ENCODE data around the gene SLC17A2. TPM values are rescaled to one million over a fixed set of nuclear protein-coding genes. Genes with fewer than 3 reads are reported as not detected.

SLC17A2 gene
- total RNA-seq, 1 donor: not detected

GRCh38 chr6:25916330-25916729 is 14.2 kb downstream of the SLC17A2 start:
- Histone ChIP-seq H3K4me3 (ENCODE audit: low read length) (no peak overlapping the region), H3K9me3 (ENCODE audit: low read depth, low read length) (no peaks in the 10 kb centered on the region), H3K27me3 (ENCODE audit: insufficient read depth, low read length) (no peaks in the 10 kb centered on the region), H3K4me1 (ENCODE audit: insufficient read depth, low read length) (no peaks in the 10 kb centered on the region)

DNA sequence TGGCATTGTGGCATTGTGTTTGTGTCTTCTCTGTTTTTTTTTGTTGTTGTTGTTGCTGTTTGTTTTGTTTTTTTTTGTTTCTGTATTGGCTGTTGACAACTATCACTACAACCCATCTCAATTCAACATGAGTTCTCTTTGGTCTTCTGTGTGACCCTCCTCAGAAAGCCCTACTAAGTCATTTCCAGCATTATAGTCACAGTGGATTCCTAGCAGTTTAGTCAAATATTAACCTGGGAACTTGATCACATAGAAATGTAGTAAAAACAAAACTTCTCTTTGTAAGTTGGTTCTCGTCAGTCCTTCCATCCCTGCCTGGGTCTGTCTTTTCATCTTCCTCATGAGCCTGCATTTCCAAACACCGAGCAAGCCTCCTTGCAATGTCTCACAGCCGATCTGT is 16.8 kb downstream of the SLC17A2 start:
- no peak overlapping the region for H3K4me3 ChIP-seq (ENCODE audit: low read length)
- no peaks in the 10 kb centered on the region for H3K4me1 ChIP-seq (ENCODE audit: insufficient read depth, low read length)
- no peaks in the 10 kb centered on the region for H3K27me3 ChIP-seq (ENCODE audit: insufficient read depth, low read length)
- no peaks in the 10 kb centered on the region for H3K9me3 ChIP-seq (ENCODE audit: low read depth, low read length)

DNA sequence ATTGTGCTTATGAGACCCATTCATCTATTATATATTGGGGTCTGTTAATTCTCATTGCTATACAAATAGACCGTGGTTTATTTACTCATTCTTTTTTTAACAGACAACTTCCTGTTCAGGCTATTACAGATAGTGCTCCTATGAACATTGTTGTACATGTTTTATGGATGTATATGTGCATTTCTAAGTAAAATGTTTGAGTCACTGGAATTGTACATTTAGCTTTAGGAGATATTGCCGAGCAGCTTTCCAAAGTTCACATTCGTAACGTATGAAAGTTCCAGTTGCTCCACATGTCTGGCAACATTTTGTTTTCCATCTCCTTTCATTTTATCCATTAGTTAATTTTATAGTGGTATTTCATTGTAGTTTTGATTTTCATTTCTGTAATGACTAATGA is 19.1 kb downstream of the SLC17A2 start:
- Histone ChIP-seq H3K9me3 (ENCODE audit: low read depth, low read length) (no peaks in the 10 kb centered on the region), H3K4me1 (ENCODE audit: insufficient read depth, low read length) (no peaks in the 10 kb centered on the region), H3K4me3 (ENCODE audit: low read length) (no peak overlapping the region), H3K27me3 (ENCODE audit: insufficient read depth, low read length) (no peaks in the 10 kb centered on the region)

DNA sequence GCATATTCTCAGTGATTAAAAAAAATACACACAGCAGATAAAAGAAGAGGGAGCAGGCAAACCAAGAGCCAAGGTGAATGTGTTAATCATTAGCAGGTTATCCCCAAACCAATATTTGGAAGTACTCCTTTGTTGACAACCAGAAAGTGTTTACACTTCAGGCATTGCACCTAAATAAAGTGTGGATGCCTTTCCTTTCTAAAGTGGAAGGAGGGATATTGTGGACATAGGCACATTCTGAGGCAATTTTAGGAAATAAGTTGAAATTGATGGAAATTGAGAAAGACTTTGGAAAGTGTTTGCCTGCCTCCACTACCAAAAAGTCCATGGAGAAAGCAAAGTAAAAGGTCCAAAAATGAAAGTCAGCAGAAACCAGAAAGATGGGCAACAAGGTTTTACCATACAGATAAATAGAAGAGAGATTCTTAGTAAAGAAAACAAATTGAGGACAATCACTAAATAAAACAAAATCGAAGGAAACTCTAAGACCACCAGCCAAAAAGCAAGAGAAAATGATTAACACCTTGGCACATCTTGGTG is 22.9 kb downstream of the SLC17A2 start:
- peaks cover 2% of the 10 kb centered on the region for H3K27me3 ChIP-seq (ENCODE audit: insufficient read depth, low read length)
- no peak overlapping the region for H3K4me3 ChIP-seq (ENCODE audit: low read length)
- H3K9me3 ChIP-seq (ENCODE audit: low read depth, low read length): no peaks in the 10 kb centered on the region
- no peaks in the 10 kb centered on the region for H3K4me1 ChIP-seq (ENCODE audit: insufficient read depth, low read length)

GRCh38 chr6:25903467-25904099 is 26.9 kb downstream of the SLC17A2 start:
- H3K9me3 ChIP-seq (ENCODE audit: low read depth, low read length): no peaks in the 10 kb centered on the region
- H3K4me1 ChIP-seq (ENCODE audit: insufficient read depth, low read length): no peaks in the 10 kb centered on the region
- H3K4me3 ChIP-seq (ENCODE audit: low read length): no peak overlapping the region
- H3K27me3 ChIP-seq (ENCODE audit: insufficient read depth, low read length): peaks cover 2% of the 10 kb centered on the region

DNA sequence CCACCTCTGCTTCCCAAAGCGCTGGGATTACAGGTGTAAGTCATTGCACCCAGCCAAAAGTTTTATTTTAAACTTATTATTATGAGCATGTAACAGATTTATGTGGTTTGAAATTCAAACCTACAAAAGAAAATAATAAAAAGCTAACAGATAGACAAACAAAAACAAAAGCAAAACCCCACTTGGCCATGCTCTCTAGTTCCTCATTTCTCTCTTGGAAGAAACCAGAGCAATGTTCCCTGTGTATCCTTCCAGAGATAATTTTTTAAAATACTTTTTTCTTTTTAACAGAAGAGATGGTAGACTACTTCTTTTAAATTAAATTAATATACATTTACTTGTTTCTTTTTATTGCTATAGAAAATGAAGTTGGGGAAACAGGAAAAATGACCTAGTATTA is 28.4 kb downstream of the SLC17A2 start:
- H3K27me3 ChIP-seq (ENCODE audit: insufficient read depth, low read length): peaks cover 2% of the 10 kb centered on the region
- no peaks in the 10 kb centered on the region for H3K9me3 ChIP-seq (ENCODE audit: low read depth, low read length)
- H3K4me3 ChIP-seq (ENCODE audit: low read length): no peak overlapping the region
- no peaks in the 10 kb centered on the region for H3K4me1 ChIP-seq (ENCODE audit: insufficient read depth, low read length)

- Histone ChIP-seq H3K27me3 (ENCODE audit: insufficient read depth, low read length) (peaks cover 2% of the 10 kb centered on the region), H3K4me1 (ENCODE audit: insufficient read depth, low read length) (no peaks in the 10 kb centered on the region), H3K9me3 (ENCODE audit: low read depth, low read length) (no peaks in the 10 kb centered on the region), H3K4me3 (ENCODE audit: low read length) (no peak overlapping the region)
Observed at GRCh38 chr6:25900843-25901242, 29.6 kb downstream of the SLC17A2 start.

DNA sequence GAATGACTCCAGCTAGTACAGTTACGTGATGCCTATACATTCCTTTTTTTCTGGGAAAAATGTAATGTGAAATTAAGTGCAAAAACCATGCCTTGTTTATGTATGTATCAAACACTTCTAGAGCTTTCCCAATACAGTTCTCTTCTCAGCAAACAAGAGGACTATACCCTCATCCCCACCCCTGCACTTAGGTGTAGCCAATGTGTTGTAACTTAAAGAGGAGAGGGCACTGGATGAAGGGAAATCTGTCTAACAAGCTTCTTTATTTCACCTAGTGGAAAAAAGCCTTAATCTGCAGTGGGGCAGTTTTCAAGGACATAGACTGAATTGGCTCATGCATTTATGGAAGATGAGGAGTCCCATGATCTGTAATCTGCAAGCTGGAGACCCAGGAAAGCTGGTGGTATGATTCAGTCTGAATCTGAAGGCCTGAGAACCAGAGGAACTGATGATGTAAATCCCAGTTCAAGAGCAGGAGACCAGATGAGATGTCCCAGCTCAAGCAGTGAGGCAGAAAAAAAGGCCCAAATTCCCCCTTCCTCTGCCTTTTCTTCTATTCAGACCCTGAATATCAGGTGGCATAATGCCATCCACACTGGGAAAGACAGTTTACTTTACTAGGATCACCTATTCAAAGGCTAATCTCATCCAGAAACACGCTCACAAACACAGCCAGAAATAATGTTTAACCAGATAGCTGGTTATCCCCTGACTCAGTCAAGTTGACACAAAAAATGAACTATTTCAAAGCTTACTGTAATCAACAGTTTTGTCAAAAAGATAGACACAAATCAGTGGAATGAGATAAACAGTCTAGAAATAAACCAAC is 30.7 kb downstream of the SLC17A2 start:
- H3K9me3 ChIP-seq (ENCODE audit: low read depth, low read length): no peaks in the 10 kb centered on the region
- no peak overlapping the region for H3K4me3 ChIP-seq (ENCODE audit: low read length)
- no peaks in the 10 kb centered on the region for H3K4me1 ChIP-seq (ENCODE audit: insufficient read depth, low read length)
- H3K27me3 ChIP-seq (ENCODE audit: insufficient read depth, low read length): peaks cover under 1% of the 10 kb centered on the region

DNA sequence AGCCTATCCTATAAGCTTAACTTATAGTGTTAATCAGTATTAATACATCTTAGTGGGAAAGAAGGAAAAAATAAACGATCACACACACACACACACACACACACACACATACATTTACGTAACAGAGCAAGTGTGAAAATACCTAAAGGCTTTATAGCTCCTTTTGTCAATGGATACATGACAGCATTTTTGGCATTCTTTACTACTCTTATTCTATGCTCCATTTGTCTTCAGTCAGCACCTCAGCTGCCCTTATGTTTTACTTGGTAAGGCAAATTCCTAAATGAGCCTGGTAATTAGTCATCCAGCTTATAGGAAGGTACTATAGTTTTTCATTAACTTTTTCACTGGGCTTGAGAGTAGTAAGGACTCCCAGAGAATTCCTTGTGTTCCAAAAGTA is 31.4 kb downstream of the SLC17A2 start:
- Histone ChIP-seq H3K4me3 (ENCODE audit: low read length) (no peak overlapping the region), H3K27me3 (ENCODE audit: insufficient read depth, low read length) (no peaks in the 10 kb centered on the region), H3K4me1 (ENCODE audit: insufficient read depth, low read length) (no peaks in the 10 kb centered on the region), H3K9me3 (ENCODE audit: low read depth, low read length) (no peaks in the 10 kb centered on the region)

- H3K4me3 ChIP-seq (ENCODE audit: low read length): no peak overlapping the region
- H3K9me3 ChIP-seq (ENCODE audit: low read depth, low read length): no peaks in the 10 kb centered on the region
- H3K27me3 ChIP-seq (ENCODE audit: insufficient read depth, low read length): no peaks in the 10 kb centered on the region
- no peaks in the 10 kb centered on the region for H3K4me1 ChIP-seq (ENCODE audit: insufficient read depth, low read length)
Observed at GRCh38 chr6:25898289-25898977, 32.1 kb downstream of the SLC17A2 start.

DNA sequence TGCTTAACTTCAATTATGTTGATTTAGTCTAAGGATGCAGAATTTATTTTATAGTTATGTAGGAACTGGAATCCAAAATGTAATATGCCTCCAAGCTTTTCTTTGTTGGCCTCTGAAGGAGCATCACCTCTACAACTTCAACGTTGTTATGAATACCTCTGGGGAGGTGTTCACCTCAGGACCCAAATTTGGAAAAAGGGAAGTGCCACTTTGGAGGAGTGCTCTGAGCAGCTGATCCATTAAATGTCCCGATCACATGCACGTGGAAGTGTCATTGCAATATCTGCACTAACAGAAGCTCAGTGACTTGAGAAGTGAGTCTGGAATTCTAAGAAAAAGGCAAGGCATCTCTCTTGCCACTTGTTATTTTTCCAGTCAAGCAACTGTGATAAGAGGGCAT is 34.2 kb downstream of the SLC17A2 start:
- H3K4me1 ChIP-seq (ENCODE audit: insufficient read depth, low read length): no peaks in the 10 kb centered on the region
- H3K4me3 ChIP-seq (ENCODE audit: low read length): no peak overlapping the region
- H3K9me3 ChIP-seq (ENCODE audit: low read depth, low read length): no peaks in the 10 kb centered on the region
- no peaks in the 10 kb centered on the region for H3K27me3 ChIP-seq (ENCODE audit: insufficient read depth, low read length)

DNA sequence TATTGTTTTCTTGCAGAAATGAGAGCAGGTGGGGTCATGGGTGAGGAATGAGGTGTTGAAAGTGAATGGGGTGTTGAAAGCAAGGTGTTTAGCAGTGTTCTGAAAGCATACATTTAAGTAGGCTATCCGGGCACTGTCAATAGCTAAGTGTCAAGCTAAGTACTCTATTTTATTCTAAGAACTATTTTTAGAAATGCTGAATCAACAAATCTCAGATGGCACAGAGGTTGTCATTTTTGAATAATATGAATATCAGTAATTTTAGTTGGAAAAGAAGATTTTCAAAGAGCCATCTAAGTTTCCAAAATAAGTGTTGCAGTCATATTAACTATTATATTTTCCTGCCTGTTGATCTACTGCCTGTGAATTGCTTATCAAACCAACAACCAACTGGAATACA is 34.7 kb downstream of the SLC17A2 start:
- no peaks in the 10 kb centered on the region for H3K9me3 ChIP-seq (ENCODE audit: low read depth, low read length)
- no peaks in the 10 kb centered on the region for H3K27me3 ChIP-seq (ENCODE audit: insufficient read depth, low read length)
- no peaks in the 10 kb centered on the region for H3K4me1 ChIP-seq (ENCODE audit: insufficient read depth, low read length)
- H3K4me3 ChIP-seq (ENCODE audit: low read length): no peak overlapping the region

DNA sequence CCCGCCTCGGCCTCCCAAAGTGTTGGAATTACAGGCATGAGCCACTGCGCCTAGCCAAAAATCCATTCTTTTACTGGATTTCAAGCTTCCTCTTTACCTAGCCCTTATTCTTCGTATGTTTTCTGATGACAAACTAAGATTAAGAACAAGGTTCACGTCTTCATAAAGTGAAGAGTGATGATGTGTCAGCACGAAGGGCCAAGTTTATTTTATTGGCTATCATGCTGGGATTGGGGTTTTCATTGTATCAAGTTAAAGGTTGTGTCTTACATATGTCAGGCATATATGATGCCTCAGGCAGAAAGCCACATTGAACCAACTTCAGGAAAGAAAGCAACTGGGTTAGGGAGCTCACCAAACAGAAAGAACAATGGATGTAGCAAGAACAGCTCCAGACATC is 36.7 kb downstream of the SLC17A2 start:
- Histone ChIP-seq H3K9me3 (ENCODE audit: low read depth, low read length) (no peaks in the 10 kb centered on the region), H3K4me1 (ENCODE audit: insufficient read depth, low read length) (no peaks in the 10 kb centered on the region), H3K27me3 (ENCODE audit: insufficient read depth, low read length) (no peaks in the 10 kb centered on the region), H3K4me3 (ENCODE audit: low read length) (no peak overlapping the region)

DNA sequence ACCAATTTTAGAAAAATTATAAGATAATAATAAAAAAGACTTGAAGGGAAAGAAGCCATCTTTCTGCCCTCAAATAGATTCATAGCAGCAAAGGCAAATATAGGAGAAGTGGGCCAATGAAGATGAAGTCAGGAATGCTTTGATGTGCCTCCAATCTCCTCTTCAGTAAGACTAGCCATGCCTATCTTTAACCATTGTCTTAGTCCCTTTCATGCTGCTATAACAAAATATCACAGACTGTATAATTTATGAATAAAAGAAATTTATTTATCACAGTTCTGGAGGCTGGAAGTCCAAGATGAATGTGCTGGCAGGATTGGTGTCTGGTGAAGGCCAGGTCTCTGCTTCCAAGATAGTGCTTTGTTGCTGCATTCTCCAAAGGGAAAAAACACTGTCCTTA is 37.6 kb downstream of the SLC17A2 start:
- Histone ChIP-seq H3K27me3 (ENCODE audit: insufficient read depth, low read length) (no peaks in the 10 kb centered on the region), H3K9me3 (ENCODE audit: low read depth, low read length) (no peaks in the 10 kb centered on the region), H3K4me1 (ENCODE audit: insufficient read depth, low read length) (no peaks in the 10 kb centered on the region), H3K4me3 (ENCODE audit: low read length) (no peak overlapping the region)
